Spinal cord (tissue), 10 donors: ENCODE data around the gene COX10. TPM values are rescaled to one million over a fixed set of nuclear protein-coding genes. Genes with fewer than 3 reads are reported as not detected.

Experiments used
- DNase-seq, 6 donors: peaks; one replicate each; pipeline versions ENCODE4 v3.0.0 to v3.0.0-alpha.2; 2013 to 2015; ENCODE audit warnings: low spot score in 6 of 6, low read depth in 4 of 6
- H3K27ac ChIP-seq: one replicate; pipeline ENCODE4 v1.5.1; 2013; ENCODE audit warnings: low read depth, low read length, control low read depth
- H3K27me3 ChIP-seq: one replicate; pipeline ENCODE4 v1.6.1; 2013; ENCODE audit warnings: low read length; ENCODE audit not compliant: control insufficient read depth, insufficient read depth
- H3K36me3 ChIP-seq: one replicate; pipeline ENCODE4 v1.6.1; 2013; ENCODE audit warnings: low read length; ENCODE audit not compliant: control insufficient read depth, insufficient read depth
- H3K4me1 ChIP-seq: one replicate; pipeline ENCODE4 v1.6.1; 2013; ENCODE audit warnings: low read length; ENCODE audit not compliant: control insufficient read depth, insufficient read depth
- H3K4me3 ChIP-seq: one replicate; pipeline ENCODE4 v1.5.1; 2013; ENCODE audit warnings: low read depth, low read length, control low read depth
- H3K9me3 ChIP-seq: one replicate; pipeline ENCODE4 v1.6.1; 2013; ENCODE audit warnings: low read length; ENCODE audit not compliant: control insufficient read depth, insufficient read depth
- WGBS: methylation state at CpG from one replicate; pipeline ENCODE4 v1.1.5; 2013; ENCODE audit warnings: missing lambda C conversion rate; ENCODE audit not compliant: insufficient coverage; 5-methylcytosine and 5-hydroxymethylcytosine counted together
- polyA plus RNA-seq, 2 donors: library from polyadenylated mRNA; unstranded; fragments of 120-200 nt; gene quantifications; one replicate each; pipeline ENCODE4 v1.2.1, GENCODE V29; 2013; ENCODE audit not compliant: insufficient read length in 2 of 2
- total RNA-seq, 2 donors: library from RNA; depleted of rRNA in 1 of 2; stranded (reverse); fragments of 120-200 nt in 1 of 2; fragments of >200 nt in 1 of 2; gene quantifications; one replicate each; pipeline versions ENCODE4 v1.2.3 to v1.2.4, GENCODE V29; 2013 to 2014
- donor health status: healthy.

Gene COX10
- total and polyA plus RNA-seq, 4 donors, result 14.6 to 18.1 (median 15.2) TPM

GRCh38 chr17:14046978-14047377, 22.3 kb upstream of the COX10 start:
- H3K27me3 ChIP-seq, result no peaks in the 10 kb centered on the region
- no peak for DNase-seq
- 100% methylated on average over 2 of the region's 6 CpGs for WGBS
- H3K4me1 ChIP-seq, result no peaks in the 10 kb centered on the region
- H3K27ac ChIP-seq, result no peak overlapping the region
- H3K36me3 ChIP-seq, result no peaks in the 10 kb centered on the region
- H3K4me3 ChIP-seq, result no peak overlapping the region
- H3K9me3 ChIP-seq, result no peaks in the 10 kb centered on the region

DNA sequence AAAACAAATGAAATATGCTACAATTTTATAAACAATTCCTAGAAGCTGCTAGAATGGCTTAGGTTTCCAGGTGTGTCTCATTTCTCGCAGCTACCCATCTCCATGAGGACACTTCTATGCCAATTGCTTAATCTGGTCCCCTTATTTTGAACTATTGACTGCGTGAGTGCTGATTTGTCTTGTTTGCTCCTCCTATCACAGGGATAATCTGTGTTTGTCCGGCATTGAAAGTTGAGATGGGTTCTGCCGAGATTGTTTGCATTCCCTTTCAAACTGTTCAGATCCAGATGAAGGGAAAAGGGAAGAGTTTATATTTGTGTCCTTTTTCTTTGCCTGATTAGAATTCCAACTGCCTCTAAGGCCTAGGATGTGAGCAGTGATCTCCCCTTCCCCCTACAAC, 21.7 kb upstream of the COX10 start:
- WGBS, result 100% methylated on average over 1 of the region's 4 CpGs
- DNase-seq, result no peak
- H3K4me1 ChIP-seq, result no peaks in the 10 kb centered on the region

DNA sequence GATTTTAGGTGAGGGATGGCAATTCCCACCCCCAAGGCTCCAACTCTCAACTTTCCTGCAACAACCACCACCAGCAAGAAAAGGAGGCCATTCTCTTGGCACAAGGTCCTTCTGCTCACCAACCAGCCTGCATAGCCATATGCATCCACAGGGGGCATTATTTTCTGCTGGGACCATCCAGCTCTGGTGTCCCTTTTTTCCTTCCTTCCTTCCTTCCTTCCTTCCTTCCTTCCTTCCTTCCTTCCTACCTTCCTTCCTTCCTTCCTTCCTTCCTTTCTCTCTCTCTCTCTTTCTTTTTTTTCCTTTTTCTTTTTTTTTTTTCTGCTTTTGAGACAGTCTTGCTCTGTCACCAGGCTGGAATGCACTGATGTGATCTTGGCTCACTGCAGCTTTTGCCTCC, 21.1 kb upstream of the COX10 start:
- no peaks in the 10 kb centered on the region for H3K4me1 ChIP-seq
- DNase-seq, result no peak
- H3K4me3 ChIP-seq, result no peak overlapping the region
- no peaks in the 10 kb centered on the region for H3K36me3 ChIP-seq
- H3K9me3 ChIP-seq, result no peaks in the 10 kb centered on the region
- H3K27ac ChIP-seq, result no peak overlapping the region
- no peaks in the 10 kb centered on the region for H3K27me3 ChIP-seq

More for the DNA sequence above, 21.7 kb upstream of the COX10 start:
- Histone ChIP-seq H3K27me3 (no peaks in the 10 kb centered on the region), H3K27ac (no peak overlapping the region), H3K36me3 (no peaks in the 10 kb centered on the region), H3K9me3 (no peaks in the 10 kb centered on the region), H3K4me3 (no peak overlapping the region)

GRCh38 chr17:14050616-14051015, 18.7 kb upstream of the COX10 start:
- Histone ChIP-seq H3K4me3 (no peak overlapping the region), H3K27me3 (no peaks in the 10 kb centered on the region), H3K4me1 (no peaks in the 10 kb centered on the region), H3K9me3 (no peaks in the 10 kb centered on the region), H3K36me3 (no peaks in the 10 kb centered on the region), H3K27ac (no peak overlapping the region)
- WGBS, result 94% methylated on average over 2 of the region's 5 CpGs
- no peak for DNase-seq

DNA sequence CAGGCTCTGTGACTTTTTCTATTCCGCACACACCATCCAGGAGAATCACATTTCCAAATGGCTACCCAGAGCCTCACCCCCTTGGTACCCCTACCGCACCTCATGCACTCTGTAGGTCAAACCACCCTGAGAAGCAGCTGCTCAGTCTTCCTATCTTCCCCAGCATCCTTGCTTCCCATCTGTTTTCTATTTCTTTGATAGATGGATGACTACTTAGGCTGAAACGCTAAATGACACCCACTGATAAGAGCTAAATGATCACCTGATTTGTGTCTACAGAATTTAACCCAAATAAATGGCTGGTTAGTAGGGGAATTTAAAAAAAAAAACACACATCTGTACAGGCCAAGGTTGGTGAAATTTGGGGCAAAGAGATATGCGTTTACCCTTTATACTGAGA, 17.6 kb upstream of the COX10 start:
- 92% methylated on average over 2 of the region's 4 CpGs for WGBS

DNA sequence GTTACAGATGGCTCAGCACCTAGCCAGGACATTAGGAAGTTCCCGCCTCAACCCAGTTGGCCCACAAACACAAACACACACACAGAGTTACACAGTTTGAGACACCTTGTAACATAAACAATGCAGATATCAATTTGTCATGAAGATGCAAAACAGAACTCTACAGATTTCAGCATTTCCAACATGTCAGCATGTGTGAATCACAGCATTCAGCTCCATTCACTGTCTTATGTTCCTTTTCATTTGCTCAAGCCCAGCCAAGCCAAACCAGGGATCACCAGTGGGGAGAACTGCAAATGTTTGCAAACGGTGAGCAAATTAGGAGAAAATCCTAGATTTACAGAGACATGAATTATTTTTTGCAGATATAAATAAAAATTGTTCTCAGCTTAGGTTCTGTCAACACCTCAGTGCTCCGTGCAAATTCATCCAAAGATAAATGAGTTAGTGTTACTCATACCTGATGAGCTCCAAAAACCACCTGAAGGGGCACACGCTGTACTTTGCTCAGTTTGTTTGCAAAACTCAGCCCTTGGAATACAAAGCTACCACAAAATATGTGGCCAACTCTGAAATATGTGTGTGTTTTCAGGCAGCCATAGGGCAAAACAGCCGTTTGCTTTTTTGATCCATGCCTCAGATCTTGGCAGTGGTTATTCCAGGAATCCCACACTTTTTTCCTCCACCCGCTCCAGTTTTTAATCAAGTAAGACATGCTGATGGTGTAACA, 16.3 kb upstream of the COX10 start:
- DNase-seq, result peak in 1 of 6 donors; percentile 37

More for the DNA sequence above, 17.6 kb upstream of the COX10 start:
- Histone ChIP-seq H3K4me3 (no peak overlapping the region), H3K27ac (no peak overlapping the region), H3K9me3 (no peaks in the 10 kb centered on the region), H3K27me3 (no peaks in the 10 kb centered on the region), H3K4me1 (no peaks in the 10 kb centered on the region), H3K36me3 (no peaks in the 10 kb centered on the region)
- no peak for DNase-seq

GRCh38 chr17:14057591-14057990, 11.7 kb upstream of the COX10 start:
- Histone ChIP-seq H3K4me1 (no peaks in the 10 kb centered on the region), H3K27ac (no peak overlapping the region), H3K9me3 (no peaks in the 10 kb centered on the region), H3K36me3 (no peaks in the 10 kb centered on the region), H3K4me3 (no peak overlapping the region), H3K27me3 (no peaks in the 10 kb centered on the region)
- no peak for DNase-seq

More for the DNA sequence above, 16.3 kb upstream of the COX10 start:
- WGBS, result 90% methylated on average over 1 of the region's 6 CpGs
- no peaks in the 10 kb centered on the region for H3K36me3 ChIP-seq
- H3K27ac ChIP-seq, result no peak overlapping the region
- H3K4me1 ChIP-seq, result no peaks in the 10 kb centered on the region
- no peaks in the 10 kb centered on the region for H3K27me3 ChIP-seq
- no peaks in the 10 kb centered on the region for H3K9me3 ChIP-seq
- no peak overlapping the region for H3K4me3 ChIP-seq

DNA sequence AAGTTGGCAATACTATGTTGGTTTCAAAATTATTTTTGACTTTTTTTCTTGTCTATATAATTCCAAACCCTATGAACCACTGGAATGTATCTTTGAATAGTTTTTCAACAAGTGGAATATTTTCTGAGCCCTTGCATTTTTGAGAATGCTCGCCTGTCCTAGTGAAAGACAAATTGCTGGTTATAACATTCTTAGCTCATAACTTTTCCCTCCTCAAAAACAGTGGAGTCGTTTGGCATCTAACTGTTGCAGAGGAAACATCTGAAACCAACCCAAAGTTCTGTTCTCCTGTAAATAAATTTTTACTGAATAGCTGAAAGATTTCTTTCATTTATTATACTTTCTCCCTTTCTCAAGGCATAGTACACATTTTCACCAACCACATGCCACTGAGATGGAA, 11.3 kb upstream of the COX10 start:
- DNase-seq, result no peak
- no CpG with 5 or more reads among the region's 2 CpGs for WGBS
- Histone ChIP-seq H3K9me3 (no peaks in the 10 kb centered on the region), H3K27ac (no peak overlapping the region), H3K4me1 (no peaks in the 10 kb centered on the region), H3K27me3 (no peaks in the 10 kb centered on the region), H3K36me3 (no peaks in the 10 kb centered on the region), H3K4me3 (no peak overlapping the region)

DNA sequence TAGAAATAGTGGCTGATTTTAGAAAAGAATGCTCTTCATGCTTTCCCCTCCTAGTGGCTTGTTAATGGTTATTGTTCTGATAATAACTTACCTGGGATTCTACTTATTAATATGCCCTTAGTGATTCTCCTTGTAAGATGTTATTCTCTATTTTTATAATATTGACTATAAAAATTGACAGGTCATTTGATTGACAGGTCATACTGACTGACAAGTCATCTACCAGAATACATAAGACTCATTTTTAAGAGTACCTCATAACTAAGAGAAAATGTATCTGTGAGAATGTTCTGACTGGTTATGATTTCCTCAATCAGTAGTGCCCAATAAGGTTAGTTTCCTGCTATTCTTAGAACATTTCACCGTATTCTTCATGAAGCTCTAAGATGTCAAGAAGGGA, 8.6 kb upstream of the COX10 start:
- H3K27ac ChIP-seq, result no peak overlapping the region
- peaks cover 1% of the 10 kb centered on the region for H3K9me3 ChIP-seq
- no peaks in the 10 kb centered on the region for H3K4me1 ChIP-seq
- H3K36me3 ChIP-seq, result no peaks in the 10 kb centered on the region
- H3K4me3 ChIP-seq, result no peak overlapping the region
- no CpG with 5 or more reads among the region's 1 CpG for WGBS
- DNase-seq, result no peak
- no peaks in the 10 kb centered on the region for H3K27me3 ChIP-seq

DNA sequence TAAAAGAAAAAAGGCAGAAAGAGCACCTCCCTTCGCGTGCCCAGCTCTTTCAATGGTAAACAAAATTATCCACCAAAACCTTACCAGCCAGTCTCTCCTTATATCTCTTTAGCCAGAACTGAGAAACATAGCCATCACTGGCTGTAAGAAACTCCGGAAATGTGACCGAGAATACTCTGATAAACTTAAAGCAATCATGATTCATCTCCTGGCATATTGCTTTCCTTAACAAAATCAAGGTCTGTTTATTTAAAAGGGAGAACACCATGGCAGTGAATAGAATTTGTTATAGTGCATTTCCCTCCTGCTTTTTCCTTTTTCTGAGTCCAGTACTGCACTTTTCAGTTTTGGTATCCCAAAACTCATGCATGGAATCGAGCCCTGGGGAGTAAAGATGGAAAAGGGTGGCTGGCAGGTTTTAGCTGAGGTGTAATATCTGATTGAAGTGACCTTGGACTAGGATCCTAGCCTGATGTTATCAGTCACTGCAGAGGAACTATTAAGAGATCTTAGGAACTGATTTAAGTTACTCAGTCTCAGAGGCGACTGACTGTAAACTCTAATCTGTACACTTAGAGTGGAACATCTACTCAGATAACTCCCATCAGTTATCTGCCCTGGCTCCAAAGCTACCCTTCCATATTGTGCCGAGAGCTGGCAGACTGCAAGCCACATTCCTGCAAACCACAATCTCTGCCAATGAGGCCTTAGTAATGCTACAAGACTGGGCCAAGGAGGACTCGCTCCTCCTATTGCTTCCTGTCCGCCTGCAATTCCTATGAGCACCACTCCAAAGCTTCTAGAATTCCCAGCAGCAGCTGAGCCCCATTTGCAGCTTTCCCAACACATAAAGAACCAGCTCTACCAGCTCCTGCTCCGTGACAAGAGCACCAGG, 7.4 kb upstream of the COX10 start:
- Histone ChIP-seq H3K4me1 (no peaks in the 10 kb centered on the region), H3K27me3 (no peaks in the 10 kb centered on the region), H3K9me3 (peaks cover 1% of the 10 kb centered on the region), H3K27ac (no peak overlapping the region), H3K4me3 (no peak overlapping the region), H3K36me3 (peaks cover 3% of the 10 kb centered on the region)
- WGBS, result 92% methylated on average over 7 of the region's 10 CpGs
- no peak for DNase-seq
